ENCODE measurements around the gene TYW1.
"Not testable (repeated sequence)": the region's sequence is repeated elsewhere in the genome, so short reads cannot be mapped to it uniquely, and the experiment has no call there.

GRCh38 chr7:66989552-66989951 lies 7.1 kb upstream of the TYW1 start:
- TF ChIP-seq YY1 (IDR thresholded peaks at IDR 0.05; ENCODE audit: insufficient read depth, insufficient read length); ZNF274 (IDR thresholded peaks at IDR 0.05; ENCODE audit: low read depth, low read length): not testable (repeated sequence)

All from NT2/D1 (cell line).